ENCODE data around the gene POC1A.

The POC1A gene

GRCh38 chr3:52026041-52026440 is 128.2 kb downstream of the POC1A start:
- no peak for DNase-seq (ENCODE audit: low spot score)

- no peak for DNase-seq (ENCODE audit: low spot score)
Measured at GRCh38 chr3:52025453-52025852, 128.8 kb downstream of the POC1A start.

Measured in AG08395 (cell line).